Aorta (tissue), 5 donors: ENCODE results near the gene XDH. TPM values are rescaled to one million over a fixed set of nuclear protein-coding genes. Genes with fewer than 3 reads are reported as not detected.

Source experiments
- ATAC-seq: fragments of 200-7000 bp; cut with Tn5 transposase; one replicate; pipeline ENCODE4 v1.9.1; 2022; ENCODE audit warnings: moderate library complexity; ENCODE audit not compliant: low FRiP score
- DNase-seq, 2 donors: peaks; one replicate each; pipeline ENCODE4 v3.0.0-alpha.2; 2020
- H3K27ac ChIP-seq, 2 donors: one replicate each; pipeline ENCODE4 v1.5.1; 2013; ENCODE audit warnings: low read length in 2 of 2, mild to moderate bottlenecking in 2 of 2, moderate library complexity in 2 of 2, control low read depth in 1 of 2, inconsistent platforms in 1 of 2, low read depth in 1 of 2
- H3K27me3 ChIP-seq, 2 donors: one replicate each; pipeline ENCODE4 v1.6.1; 2013; ENCODE audit warnings: control low read depth in 1 of 2, low read length in 1 of 2, mild to moderate bottlenecking in 1 of 2, moderate library complexity in 1 of 2; ENCODE audit not compliant: insufficient read depth in 2 of 2, control insufficient read depth in 1 of 2
- H3K36me3 ChIP-seq, 2 donors: one replicate each; pipeline ENCODE4 v1.6.1; 2013; ENCODE audit warnings: control low read depth in 1 of 2, low read length in 1 of 2, mild to moderate bottlenecking in 1 of 2; ENCODE audit not compliant: insufficient read depth in 2 of 2, control insufficient read depth in 1 of 2
- H3K4me1 ChIP-seq, 2 donors: one replicate each; pipeline ENCODE4 v1.6.1; 2013; ENCODE audit warnings: low read length in 2 of 2, control low read depth in 1 of 2, mild to moderate bottlenecking in 1 of 2, moderate library complexity in 1 of 2; ENCODE audit not compliant: insufficient read depth in 2 of 2, control insufficient read depth in 1 of 2
- H3K4me3 ChIP-seq, 2 donors: one replicate each; pipeline ENCODE4 v1.5.1; 2013; ENCODE audit warnings: low read length in 2 of 2, control low read depth in 1 of 2, mild to moderate bottlenecking in 1 of 2
- H3K9me3 ChIP-seq: one replicate; pipeline ENCODE4 v1.6.1; 2013; ENCODE audit warnings: mild to moderate bottlenecking, low read length; ENCODE audit not compliant: control insufficient read depth
- WGBS, 2 donors: extraction: QIAGEN DNeasy Blood & Tissue Kit; methylation state at CpG; one replicate each; pipeline ENCODE4 v1.1.7; 2013; 5-methylcytosine and 5-hydroxymethylcytosine counted together
- intact Hi-C, 2 donors: fragments of 100-400 bp; cut with DNase I; formaldehyde crosslinking; loops; one replicate each; pipeline versions ENCODE4 v1.14.2 to v1.15.0; 2022
- polyA plus RNA-seq, 2 donors: library from polyadenylated mRNA; stranded (reverse); fragments of 200-250 nt; gene quantifications; one replicate each; pipeline ENCODE4 v1.2.3, GENCODE V29; 2013
- total RNA-seq, 2 donors: library from RNA; stranded (reverse); fragmentation: NEBNext Ultra II Directional; extraction: Animal tissue kit (Norgen Biotek cat#: 25700); gene quantifications; one replicate each; pipeline ENCODE4 v1.2.1, GENCODE V29; 2021
- donor health status: healthy with polysubstance abuse.
- donor health status: Bipolar disorder and iron deficiency.
- donor health status: DM: no; HTN: no; CAD: no.
- donor health status: DM: no; HTN: no; CAD: no.
- donor health status: DM: yes; HTN: yes; CAD: no.

XDH gene
- total and polyA plus RNA-seq, 4 donors: 0.03 to 5.0 TPM; not detected in 2

DNA sequence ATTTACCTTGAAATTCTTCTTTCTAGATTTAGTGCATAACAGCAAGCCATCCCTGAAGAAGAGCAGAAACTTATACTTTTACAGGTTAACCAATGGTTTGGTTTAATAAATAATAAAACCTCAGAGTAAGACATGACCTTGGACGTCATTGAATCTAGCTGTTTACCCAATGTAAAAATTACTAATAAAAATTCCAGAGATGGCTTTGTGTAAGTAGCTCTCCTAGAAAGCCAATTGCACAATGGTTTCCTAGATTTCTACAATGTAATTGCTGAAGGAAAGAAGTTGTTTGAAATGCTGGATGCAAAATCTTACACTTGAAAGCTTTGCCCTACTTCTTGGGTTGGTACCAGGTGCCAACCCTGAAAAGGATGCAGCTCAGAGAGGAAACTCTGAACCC, 1.5 kb downstream of the XDH start:
- DNase-seq: no peak
- Histone ChIP-seq H3K4me1 (no peaks in the 10 kb centered on the region), H3K27ac (no peak overlapping the region), H3K27me3 (no peaks in the 10 kb centered on the region), H3K4me3 (no peak overlapping the region), H3K36me3 (no peaks in the 10 kb centered on the region), H3K9me3 (no peaks in the 10 kb centered on the region)
- intact Hi-C loops: no loop called here
- ATAC-seq: no peak
- WGBS, 2 donors: 45 to 46% methylated on average over 1 of the region's 1 CpG

GRCh38 chr2:31411771-31412170, 2.8 kb downstream of the XDH start:
- Histone ChIP-seq H3K4me1 (no peaks in the 10 kb centered on the region), H3K36me3 (no peaks in the 10 kb centered on the region), H3K4me3 (no peak overlapping the region), H3K27ac (no peak overlapping the region), H3K9me3 (no peaks in the 10 kb centered on the region), H3K27me3 (no peaks in the 10 kb centered on the region)
- ATAC-seq: no peak
- DNase-seq: no peak
- intact Hi-C loops: no loop called here
- 75 to 78% methylated on average over 2 of the region's 2 CpGs for WGBS, 2 donors

DNA sequence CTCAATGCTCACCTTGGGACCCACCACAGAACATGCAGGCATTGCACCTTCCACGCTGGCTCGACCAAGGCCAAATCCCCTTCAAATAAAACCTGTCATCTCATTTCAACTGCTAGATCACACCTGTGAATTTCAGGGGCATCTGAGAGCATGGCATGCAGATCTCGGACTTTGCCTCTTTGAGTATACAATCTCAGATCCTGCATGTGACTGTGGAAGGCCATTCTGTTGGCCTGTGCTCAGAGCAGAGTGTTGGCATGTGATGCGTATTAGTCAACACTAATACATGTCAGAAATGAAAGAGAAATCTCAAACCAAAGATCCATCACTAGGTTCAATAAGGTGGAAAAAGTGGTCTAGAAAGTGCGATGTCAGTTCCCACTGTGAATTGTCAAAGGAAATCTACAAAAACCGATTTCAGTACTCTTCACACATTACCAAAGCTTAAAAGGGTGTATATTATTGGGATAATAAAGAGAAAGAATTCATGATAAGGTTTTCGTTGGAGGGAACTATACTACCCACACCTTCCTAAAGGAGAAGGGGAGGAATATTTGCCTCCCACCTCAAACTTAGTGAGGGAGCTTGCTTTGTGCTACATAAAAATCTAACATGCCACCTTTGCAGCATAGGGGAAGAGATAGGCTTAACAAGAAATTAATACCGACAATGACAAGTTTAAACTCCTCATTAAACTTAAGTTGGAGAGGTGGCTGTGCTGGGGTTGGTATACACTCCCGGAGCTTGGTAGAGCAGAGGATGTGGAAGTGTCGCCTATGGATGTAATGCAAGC, 7.8 kb downstream of the XDH start:
- Histone ChIP-seq H3K36me3 (no peaks in the 10 kb centered on the region), H3K27ac (no peak overlapping the region), H3K9me3 (no peaks in the 10 kb centered on the region), H3K4me3 (no peak overlapping the region), H3K27me3 (no peaks in the 10 kb centered on the region), H3K4me1 (no peaks in the 10 kb centered on the region)
- WGBS, 2 donors: 85 to 88% methylated on average over 10 of the region's 10 CpGs
- intact Hi-C loops: no loop called here
- ATAC-seq: no peak
- DNase-seq: no peak

- intact Hi-C loops: no loop called here
- Histone ChIP-seq H3K27ac (no peak overlapping the region), H3K27me3 (no peaks in the 10 kb centered on the region), H3K4me1 (no peaks in the 10 kb centered on the region), H3K9me3 (no peaks in the 10 kb centered on the region), H3K4me3 (no peak overlapping the region), H3K36me3 (no peaks in the 10 kb centered on the region)
- no peak for ATAC-seq
- DNase-seq: no peak
- WGBS, 2 donors: 74 to 84% methylated on average over 4 of the region's 4 CpGs
These were observed 9.7 kb downstream of the XDH start for GRCh38 chr2:31404827-31405226.

GRCh38 chr2:31404302-31404701, 10.2 kb downstream of the XDH start:
- no peaks in the 10 kb centered on the region for H3K27me3 ChIP-seq
- no peak for ATAC-seq
- H3K4me1 ChIP-seq: no peaks in the 10 kb centered on the region
- no peak for DNase-seq
- intact Hi-C loops: no loop called here
- no peaks in the 10 kb centered on the region for H3K36me3 ChIP-seq
- H3K27ac ChIP-seq: no peak overlapping the region
- 73 to 78% methylated on average over 1 of the region's 1 CpG for WGBS, 2 donors
- no peak overlapping the region for H3K4me3 ChIP-seq
- H3K9me3 ChIP-seq: no peaks in the 10 kb centered on the region

- no peak for DNase-seq
- no peak for ATAC-seq
- WGBS, 2 donors: 89 to 92% methylated on average over 1 of the region's 1 CpG
These were observed 12.2 kb downstream of the XDH start for GRCh38 chr2:31402388-31402787.

DNA sequence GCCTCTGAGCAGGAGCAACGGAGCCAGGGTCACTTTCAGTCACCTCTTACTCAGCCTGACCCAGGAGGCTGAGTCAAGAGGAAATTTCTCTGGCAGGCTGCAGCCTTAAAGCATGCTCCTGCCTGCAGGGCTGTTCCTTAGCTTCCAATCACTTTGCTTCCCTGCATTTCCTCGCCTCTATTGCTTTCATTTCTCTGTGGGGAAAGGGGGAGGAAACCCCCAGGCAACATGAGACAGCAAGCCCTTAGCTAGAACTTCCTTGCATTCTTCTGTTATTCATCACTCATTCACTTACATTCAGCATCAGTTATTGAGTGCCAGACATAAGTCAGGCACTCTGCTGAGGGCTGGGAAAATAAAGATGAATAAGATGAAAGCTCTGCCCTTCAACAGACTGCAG, 13.0 kb downstream of the XDH start:
- H3K27me3 ChIP-seq: no peaks in the 10 kb centered on the region
- DNase-seq: no peak
- intact Hi-C loops: no loop called here
- no peak for ATAC-seq
- no peak overlapping the region for H3K27ac ChIP-seq
- no peaks in the 10 kb centered on the region for H3K4me1 ChIP-seq
- WGBS, 2 donors: 30 to 32% methylated on average over 2 of the region's 2 CpGs
- no peaks in the 10 kb centered on the region for H3K36me3 ChIP-seq
- H3K4me3 ChIP-seq: no peak overlapping the region
- H3K9me3 ChIP-seq: no peaks in the 10 kb centered on the region

More at GRCh38 chr2:31402388-31402787, 12.2 kb downstream of the XDH start:
- intact Hi-C loops: no loop called here
- Histone ChIP-seq H3K4me3 (no peak overlapping the region), H3K27me3 (no peaks in the 10 kb centered on the region), H3K27ac (no peak overlapping the region), H3K4me1 (no peaks in the 10 kb centered on the region), H3K9me3 (no peaks in the 10 kb centered on the region), H3K36me3 (no peaks in the 10 kb centered on the region)

GRCh38 chr2:31398881-31399280, 15.7 kb downstream of the XDH start:
- H3K4me3 ChIP-seq: no peak overlapping the region
- 90 to 97% methylated on average over 2 of the region's 2 CpGs for WGBS, 2 donors
- ATAC-seq (no peak), DNase-seq (no peak)
- no peak overlapping the region for H3K27ac ChIP-seq
- H3K27me3 ChIP-seq: no peaks in the 10 kb centered on the region
- H3K36me3 ChIP-seq: no peaks in the 10 kb centered on the region
- intact Hi-C loops: no loop called here
- no peaks in the 10 kb centered on the region for H3K9me3 ChIP-seq
- H3K4me1 ChIP-seq: no peaks in the 10 kb centered on the region

- no peak for ATAC-seq
- no peaks in the 10 kb centered on the region for H3K36me3 ChIP-seq
- intact Hi-C loops: no loop called here
- DNase-seq: no peak
- no peaks in the 10 kb centered on the region for H3K9me3 ChIP-seq
- H3K4me1 ChIP-seq: no peaks in the 10 kb centered on the region
- WGBS, 2 donors: 19 to 26% methylated on average over 4 of the region's 4 CpGs
- no peak overlapping the region for H3K27ac ChIP-seq
- H3K27me3 ChIP-seq: no peaks in the 10 kb centered on the region
- no peak overlapping the region for H3K4me3 ChIP-seq
These were observed 17.4 kb downstream of the XDH start for GRCh38 chr2:31397094-31397493.
